CD4-positive, alpha-beta T cell treated with Interleukin-4 for 1 hour (primary cell): ENCODE results near the gene CDH16.
"Not testable (repeated sequence)": the region's sequence is repeated elsewhere in the genome, so short reads cannot be mapped to it uniquely, and the experiment has no call there.

ENCODE experiments used
- DNase-seq, 2 donors: peaks; one replicate each; pipeline ENCODE4 v3.0.0-alpha.2; 2020 to 2022

CDH16 gene

DNA sequence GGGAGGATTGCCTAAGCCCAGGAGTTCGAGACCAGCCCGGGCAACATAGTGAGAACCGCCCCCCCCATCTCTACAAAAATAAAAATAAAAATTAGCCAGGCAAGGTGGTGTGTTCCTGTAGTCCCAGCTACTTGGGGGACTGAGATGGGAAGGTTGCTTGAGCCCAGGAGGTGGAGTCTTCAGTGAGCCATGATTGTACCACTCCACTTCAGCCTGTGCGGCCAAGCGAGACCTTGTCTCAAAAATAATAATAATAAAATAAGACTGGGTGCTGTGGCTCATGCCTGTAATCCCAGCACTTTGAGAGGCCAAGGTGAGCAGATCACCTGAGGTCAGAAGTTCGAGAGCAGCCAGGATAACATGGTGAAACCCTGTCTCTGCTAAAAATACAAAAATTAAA is 26.9 kb downstream of the CDH16 start:
- no peak for DNase-seq

DNA sequence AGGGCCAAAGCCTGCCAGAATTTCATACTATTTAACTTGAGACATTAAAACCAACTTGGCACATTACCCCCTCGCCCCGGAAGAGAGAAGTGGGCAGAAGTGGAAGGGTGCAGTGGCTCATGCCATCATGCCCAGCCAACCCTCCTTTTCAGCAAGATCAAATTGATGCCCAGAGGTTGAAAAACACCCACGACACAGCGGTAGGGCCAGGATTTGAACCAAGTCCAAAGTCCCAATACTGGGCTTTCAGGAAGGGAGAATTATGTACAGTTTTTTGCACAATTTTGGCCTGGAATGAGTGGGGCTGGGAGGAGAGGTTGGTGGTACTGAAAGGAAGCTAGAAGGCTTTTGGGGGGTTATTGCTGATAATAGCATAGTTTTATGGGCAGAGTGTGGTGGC is 27.3 kb downstream of the CDH16 start:
- DNase-seq, result no peak

DNA sequence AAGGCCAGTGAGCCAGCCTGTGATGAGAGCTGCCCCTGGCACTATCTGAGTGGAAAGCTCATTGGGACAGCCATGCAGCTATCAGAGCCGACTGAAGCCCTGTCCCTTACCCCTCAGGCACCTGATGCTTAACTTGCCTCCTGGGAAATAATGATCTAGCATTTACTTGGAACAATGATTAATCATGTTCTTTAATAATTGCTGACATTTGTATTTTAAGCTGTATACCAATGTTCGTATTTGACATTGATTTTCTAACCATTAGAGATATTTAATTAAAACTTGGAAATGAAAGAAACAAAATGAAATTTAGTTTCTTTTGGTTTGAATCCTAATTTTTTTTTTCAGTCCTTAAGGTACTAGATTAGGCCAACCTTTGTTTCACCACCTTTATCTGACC is 27.9 kb downstream of the CDH16 start:
- no peak for DNase-seq

DNA sequence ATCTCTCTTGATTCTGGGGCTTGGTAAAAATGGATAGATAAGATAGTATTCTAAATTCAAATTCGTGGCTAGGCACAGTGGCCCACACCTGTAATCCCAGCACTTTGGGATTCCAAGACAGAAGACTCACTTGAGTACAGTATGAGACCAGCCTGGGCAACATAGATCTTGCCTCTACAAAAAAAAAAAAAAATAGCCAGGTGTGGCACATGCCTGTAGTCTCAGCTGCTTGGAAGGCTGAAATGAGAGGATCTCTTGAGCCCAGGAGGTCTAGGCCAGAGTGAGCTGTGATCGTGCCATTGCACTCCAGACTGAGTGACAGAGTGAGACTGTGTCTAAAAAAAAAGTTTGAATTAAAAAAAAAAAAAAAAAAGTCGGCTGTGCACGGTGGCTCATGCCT is 29.1 kb downstream of the CDH16 start:
- DNase-seq, result no peak

DNA sequence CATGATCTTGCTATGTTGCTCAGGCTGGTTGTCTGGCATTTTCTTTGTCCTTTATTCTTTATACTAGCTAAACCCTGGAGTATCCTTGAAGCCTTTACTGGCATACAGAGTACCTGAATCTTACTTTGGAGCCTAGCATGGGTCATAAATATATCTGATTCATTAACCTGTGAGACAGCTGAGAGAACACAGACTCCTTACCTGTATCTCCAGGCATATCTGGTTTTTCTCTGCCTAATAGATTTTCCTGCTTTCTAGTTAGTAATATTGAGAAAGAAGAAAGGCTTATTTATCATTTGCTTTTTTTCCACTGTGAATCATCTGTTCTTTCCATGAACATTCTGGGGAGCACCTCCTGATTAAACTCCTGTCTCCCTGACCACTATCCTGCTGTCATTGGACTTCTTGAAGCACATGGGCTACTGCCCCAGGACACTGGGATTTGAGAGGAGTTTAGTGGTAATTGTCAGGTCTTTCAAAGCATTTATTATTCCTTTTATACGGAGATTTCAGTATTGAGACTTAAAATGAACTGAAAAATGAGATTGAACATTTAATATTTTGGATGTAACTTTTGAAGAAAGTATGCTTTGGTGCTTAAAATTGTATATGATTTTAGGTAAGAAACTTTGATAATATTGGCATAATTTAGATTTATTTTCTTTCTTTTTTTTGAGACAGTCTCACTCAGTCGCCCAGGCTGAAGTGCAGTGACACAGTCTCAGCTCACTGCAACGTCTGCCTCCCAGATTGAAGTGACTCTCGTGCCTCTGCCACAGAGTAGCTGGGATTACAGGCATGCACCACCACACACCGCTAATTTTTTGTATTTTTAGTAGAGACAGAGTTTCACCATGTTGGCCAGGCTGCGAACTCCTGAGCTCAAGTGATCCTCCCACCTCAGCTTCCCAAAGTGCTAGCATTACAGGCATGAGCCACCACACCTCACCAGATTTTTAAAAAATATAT is 29.8 kb downstream of the CDH16 start:
- no peak for DNase-seq

DNA sequence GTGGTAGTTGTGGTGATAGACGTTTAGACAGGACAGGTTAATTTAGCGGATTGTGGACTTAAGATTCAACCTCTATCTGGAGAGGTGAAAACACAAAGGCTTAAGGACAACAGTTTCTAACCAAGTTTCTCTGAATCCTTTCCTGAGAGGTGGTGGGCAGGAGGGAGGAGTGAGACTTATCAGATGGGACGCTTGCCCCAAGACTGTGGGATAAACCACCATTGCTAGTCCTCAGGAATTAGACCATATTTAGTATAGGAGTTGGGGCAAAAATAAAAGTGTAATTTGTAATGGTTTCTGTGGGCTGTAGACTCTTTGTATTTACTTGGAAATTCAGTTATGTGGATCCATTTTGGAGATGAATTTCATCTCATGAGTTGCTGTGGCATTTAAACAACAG is 31.8 kb downstream of the CDH16 start:
- DNase-seq, result no peak

DNA sequence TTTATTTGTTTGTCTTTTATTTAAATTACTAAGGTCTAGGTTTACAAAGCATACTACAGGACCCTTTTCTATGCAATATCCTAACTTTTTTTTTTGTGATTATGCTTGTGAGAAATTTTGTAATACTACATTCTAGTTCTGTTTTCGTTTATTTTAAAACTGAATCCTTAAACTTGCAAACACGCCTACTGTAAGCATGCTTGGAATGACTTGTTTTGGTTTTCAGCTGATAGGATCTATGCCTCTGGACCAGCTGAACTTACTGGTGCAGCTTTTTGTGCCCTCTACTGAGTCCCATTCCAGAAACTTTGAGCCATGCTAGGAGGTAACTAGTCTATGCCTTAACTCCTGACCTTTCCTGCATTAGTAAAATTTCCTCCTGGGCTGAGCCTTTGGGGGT is 32.4 kb downstream of the CDH16 start:
- DNase-seq, result no peak

DNA sequence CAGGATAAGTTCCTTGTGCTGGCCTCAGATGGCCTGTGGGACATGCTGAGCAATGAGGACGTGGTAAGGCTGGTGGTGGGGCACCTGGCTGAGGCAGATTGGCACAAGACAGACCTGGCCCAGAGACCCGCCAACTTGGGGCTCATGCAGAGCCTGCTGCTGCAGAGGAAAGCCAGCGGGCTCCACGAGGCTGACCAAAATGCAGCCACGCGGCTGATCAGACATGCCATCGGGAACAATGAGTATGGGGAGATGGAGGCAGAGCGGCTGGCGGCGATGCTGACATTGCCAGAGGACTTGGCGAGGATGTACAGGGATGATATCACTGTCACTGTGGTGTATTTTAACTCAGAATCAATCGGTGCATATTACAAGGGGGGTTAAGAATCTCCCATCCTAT is 33.2 kb downstream of the CDH16 start:
- no peak for DNase-seq

DNA sequence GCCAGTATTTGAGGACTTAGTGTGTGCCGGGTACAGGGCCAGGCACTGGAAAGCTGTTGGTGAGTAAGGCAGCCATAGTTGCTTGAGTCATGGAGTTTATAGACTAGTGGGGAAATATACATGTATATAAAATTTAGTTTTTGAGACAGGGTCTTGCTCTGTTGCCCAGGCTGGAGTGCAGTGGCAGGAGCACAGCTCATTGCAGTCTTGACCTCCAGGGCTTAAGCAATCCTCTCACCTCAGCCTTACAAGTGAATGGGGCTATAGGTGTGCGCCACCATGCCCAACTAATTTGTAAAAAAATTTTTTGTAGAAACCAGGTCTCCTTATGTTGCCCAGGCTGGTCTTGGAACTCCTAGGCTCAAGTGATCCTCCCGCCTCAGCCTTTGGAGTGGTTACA is 36.0 kb downstream of the CDH16 start:
- DNase-seq, result no peak

DNA sequence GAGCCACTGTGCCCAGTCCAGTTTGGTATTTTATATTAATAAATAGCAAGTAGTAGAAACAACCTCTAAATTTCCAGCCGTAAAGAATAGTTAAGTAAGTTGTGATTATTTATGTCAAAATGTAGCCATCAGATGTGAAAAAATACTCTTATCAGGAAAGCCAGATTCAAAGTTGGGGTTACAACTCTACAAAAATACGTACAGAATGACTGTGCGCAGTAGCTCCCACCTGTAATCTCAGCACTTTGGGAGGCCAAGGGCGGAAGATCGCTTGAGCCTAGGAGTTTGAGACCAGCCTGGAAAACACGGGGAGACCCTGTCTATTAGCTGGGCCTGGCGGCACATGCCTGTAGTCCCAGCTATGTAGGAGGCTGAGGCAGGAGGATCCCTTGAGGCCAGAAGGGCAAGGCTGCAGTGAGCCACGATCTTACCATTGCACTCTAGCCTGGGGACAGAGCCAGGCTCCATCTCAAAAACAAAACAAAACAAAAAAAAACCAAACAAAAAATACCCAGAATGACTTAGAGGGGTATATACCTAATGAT is 36.6 kb downstream of the CDH16 start:
- no peak for DNase-seq

DNA sequence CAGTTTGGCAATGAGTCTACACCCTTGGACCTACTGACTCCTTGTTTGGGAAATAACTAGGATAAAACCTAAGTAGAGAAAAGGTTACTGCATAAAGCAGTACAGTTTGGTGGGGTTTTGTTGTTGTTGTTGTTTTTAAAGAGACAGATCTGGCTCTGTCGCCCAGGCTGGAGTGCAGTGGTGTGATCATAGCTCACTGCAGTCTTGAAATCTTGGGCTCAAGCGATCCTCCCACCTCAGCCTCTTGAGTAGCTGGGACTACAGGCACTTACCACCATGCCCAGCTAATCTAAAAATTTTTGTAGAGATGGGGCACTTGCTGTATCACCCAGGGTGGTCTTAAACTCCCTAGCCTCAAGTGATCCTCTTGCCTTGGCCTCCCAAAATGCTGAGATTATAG is 37.1 kb downstream of the CDH16 start:
- no peak for DNase-seq

DNA sequence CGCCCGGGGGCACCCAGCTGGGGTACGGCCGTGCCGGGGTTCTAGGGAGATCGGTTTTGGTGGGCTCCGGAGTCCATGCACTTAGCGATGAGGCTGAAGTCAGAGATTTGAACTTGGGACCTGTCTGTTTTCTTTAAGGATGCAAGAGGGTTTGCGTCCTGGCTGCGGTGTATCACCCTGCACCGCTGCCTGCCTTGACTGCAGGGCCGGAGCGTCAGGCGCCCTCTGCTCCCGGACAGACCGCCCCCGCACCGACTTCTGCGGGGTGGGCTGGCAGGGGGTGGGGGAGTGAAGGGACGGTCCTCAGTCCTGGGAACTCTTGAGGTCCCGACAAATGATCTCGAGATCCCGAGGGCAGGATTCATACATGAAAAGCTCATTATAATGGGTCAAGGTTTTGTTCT is 37.7 kb downstream of the CDH16 start:
- no peak for DNase-seq

DNA sequence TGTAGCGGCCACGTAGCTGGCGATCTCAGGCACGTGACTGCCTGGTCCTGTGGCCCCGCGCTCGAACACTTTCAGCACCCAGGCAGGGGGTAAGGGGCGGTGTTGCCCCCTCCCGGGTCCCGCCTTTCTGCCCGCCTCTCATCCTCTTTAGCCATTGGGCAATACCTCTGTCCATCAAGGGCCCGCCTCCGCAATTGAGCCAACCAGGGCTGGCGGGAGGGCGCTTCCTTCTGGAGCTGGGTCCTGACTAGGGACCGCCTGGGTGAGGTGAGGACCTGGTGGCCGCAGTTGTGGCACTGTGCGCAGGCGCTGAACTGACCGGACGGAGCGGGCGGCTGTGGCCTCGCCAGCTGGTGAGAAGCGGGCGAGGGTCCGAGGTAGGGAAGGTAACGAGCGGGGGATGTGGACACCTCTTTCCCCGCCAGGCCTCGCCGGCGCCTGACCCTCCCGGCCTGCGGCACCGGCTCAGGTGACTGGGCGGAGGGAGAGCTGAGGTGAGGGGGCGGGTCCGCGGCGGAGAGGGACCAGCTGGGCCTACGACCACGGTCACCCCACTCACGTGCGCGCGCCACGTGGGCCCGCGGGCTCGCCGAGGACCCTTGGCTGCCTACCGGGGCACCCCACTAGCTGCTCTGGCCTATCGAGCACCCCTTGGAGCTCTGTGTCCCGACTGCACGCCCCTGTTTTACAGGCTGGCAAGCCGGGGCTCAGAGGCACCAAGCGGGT is 38.2 kb downstream of the CDH16 start, which contains the start of gene PDP2:
Gene PDP2, plus strand, starts transcription at position 228 of the 726 bp plus-strand sequence. CDS start 3,770 bp downstream, outside the sequence.
- DNase-seq, result peak; percentile 91 to 95

DNA sequence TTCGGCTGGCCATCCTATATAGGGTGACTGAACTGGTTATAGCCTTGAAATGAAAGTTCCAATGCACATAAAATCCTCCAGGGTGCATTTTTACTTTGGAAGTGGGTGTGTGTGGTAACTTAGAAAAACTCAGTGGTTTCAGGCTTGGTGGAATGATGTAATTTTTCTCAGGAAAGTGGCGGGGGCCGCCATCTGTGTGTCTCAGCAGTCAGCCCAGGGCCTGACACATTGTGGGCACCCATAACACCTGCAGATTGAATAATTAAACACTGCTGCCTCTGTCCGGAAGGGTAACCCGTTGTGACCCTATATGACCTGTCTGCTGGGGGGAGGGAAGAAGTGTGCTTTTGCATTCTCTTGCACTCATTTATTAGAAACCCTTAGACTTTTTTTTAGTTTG is 40.6 kb downstream of the CDH16 start:
- DNase-seq, result peak; percentile 28 to 58

DNA sequence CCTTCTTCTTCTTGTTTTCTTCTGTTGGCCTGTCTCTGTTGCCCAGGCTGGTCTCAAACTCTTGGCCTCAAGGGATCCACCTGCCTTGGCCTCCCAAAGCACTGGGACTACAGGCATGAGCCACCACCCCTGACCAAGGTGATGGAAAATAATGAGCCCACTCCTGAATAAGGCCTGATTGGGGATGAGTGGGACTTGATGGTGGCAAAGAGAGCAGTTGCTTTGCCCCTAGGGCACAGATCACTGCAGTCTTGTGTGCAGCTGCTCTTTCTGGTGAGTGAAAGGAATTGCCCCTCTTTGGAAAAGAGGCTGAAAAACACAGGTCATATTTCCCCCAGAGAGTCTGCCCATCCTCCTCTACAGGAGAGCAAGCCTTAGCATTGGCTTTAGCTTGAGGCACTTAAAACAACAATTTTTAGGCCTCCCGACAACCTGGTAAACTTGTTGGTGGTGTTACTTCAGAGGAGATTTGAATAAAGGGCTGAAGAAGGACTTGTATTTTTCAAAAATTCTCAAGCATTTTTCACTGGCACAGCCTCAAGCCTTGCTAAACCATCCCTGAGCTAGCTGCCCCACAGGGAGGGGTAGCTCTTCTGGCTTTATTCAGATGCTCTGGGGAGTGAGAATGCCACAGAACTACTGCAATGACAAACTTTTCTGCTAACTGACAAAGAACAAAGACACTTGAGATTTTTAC is 44.5 kb downstream of the CDH16 start:
- DNase-seq, result no peak

DNA sequence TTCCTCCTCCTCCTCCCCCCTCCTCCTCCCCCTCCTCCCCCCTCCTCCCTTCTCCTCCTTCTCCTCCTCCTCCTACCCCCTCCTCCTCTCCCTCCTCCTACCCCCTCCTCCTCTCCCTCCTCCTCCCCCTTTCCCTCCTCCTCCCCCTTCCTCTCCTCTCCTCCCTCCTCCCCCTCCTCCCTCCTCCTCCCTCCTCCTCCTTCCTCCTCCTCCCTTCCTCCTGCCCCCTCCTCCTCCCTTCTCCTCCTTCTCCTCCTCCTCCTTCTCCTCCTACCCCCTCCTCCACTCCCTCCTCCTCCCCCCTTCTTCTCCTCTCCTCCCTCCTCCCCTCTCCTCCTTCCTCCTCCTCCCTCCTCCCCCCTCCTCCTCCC is 45.0 kb downstream of the CDH16 start:
- DNase-seq, result no peak

DNA sequence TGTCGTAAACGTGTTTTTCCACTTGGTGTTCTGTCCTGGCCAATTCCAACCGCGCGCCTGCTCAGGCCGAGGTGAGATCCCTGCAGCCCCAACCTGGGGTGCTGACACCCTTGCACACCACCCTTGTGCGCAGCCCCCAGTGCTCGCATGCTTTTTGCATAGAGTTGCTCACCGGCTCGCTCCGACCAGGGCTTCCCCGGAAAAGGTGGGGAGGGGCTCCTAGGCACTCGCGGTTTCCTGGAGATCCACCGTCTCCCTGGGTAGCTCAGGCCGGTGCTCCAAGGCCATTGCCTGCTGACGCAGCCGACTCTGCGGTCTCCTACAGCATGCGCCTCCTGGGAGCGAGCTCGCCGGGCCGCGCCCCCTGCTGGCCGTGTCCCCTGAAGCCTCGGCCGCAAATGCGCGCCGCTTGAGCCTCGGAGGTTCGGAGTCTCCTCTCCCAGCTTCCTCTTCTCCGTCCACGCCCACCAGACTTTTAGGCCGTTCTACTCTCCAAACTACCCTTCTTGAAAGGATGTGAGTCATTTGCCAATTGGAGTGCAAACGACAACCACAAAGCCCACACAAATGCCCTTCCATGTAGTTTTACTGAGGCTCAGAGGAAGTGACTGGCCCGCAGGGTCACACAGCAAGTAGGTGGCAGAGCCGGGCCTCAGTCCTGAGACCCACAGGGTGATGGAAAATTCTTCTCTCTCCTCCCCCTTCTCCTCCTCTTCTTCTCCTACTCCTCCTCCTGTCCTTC is 45.6 kb downstream of the CDH16 start:
- peak; percentile 90 to 92 for DNase-seq

DNA sequence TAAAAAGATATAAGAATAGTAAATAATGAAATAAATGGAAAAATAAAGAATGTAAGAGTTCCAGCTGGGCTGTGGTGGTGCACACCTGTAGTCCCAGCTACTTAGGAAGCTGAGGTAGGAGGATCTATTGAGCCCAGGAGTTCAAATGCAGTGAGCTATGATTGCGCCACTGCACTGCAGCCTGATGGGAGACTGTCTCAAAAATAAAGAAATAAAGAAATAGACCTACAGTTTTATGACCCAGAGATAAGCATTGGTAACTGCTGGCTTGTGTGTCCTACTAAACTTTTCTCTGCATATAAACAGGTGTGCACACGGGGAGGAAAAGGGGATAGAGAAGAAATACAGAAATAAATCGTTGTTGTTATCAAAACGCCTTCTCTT is 46.1 kb downstream of the CDH16 start:
- DNase-seq, result no peak

DNA sequence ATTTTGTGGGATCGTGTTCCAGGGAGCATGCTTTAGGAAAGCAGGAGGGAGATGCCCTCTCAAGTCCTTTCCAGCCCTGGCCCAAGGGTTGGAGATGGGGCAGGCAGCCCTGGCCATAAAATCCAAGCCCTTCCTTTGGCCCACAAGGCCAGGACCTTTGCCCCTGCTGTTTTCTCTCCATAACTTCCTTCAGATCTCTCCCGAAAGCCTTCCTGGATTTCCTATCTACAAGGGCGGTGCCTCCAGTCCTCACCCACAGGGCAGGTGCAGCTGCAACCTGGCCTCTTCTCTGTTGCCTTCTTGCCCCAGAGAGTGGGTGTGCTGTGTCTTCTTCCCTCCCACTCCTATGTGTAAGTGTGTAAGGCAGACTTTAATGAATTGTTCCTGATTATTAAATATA is 46.8 kb downstream of the CDH16 start:
- DNase-seq, result no peak

DNA sequence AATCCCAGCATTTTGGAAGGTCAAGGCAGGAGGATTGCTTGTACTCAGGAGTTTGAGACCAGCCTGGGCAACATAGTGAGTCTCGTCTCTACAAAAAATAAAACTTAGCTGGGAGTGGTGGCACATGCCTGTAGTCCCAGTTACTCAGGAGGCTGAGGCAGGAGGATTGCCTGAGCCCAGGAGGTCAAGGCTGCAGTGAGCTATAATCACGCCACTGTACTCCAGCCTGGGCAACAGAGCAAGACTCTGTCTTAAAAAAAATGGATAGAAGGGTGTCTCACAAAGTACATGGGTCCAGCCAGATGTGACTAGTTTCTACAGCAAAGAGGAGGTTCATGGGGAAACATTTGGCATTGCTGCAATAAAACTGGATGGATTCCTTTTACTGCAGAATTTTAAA is 47.3 kb downstream of the CDH16 start:
- DNase-seq, result not testable (repeated sequence)

DNA sequence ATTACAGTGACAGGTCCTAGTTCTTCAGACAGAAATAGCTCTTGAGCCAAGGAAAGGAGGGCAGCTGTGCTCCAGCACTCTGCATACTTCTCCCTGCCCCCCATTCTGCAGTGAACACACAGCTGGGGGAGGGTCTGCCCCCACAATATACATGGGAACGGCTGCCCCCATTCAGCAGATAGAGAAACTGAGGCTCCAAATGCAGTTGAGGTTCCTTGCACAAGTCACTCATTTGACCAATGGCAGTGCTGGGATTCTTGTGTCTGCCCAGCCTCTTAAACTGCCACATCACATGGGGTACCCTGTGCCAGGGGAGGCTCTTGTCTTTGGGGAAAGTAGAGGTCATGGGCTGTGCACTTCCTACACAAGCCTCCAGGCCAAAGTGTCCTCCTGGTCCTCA is 49.3 kb downstream of the CDH16 start:
- DNase-seq, result no peak

DNA sequence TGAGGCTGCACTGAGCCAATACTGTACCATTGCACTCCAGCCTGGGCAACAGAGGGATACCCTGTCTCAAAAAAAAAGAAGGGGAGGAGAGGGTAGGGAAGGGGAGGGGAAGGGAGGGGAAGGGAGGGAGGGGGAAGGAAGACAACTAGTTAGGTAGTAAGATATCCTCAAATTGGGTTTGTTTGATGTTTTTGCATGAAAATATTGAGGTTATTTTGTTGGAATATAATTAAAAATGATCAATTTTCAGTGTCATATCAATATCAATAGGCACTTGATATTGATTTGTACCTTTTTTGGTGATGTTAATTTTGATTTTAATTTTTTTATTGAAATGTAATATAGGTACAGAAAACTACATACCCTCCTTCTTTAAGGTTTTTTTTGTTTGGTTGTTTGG is 55.0 kb downstream of the CDH16 start:
- no peak for DNase-seq
